T-cell (primary cell): ENCODE results near the gene EEFSEC. TPM values are rescaled to one million over a fixed set of nuclear protein-coding genes. Genes with fewer than 3 reads are reported as not detected.

ENCODE experiments used
- ATAC-seq, 4 experiments: fragments of 200-7000 bp in 3 of 4; fragments of 150-1000 bp in 1 of 4; cut with Tn5 transposase; replicated peaks in 1 of 4; 1 replicate in 3 of 4; 2 replicates in 1 of 4; pipeline ENCODE4 v1.10.0; 2021; ENCODE audit warnings: moderate library complexity in 3 of 4, mild to moderate bottlenecking in 2 of 4, moderate number of reproducible peaks in 1 of 4
- CTCF ChIA-PET, 2 donors: fragments of 300-600 bp; sonication (Branson Sonifier 250); formaldehyde crosslinking; loops; one replicate each; lab custom pipeline; 2022; ENCODE audit warnings: antibody characterized with exemption in 2 of 2; lab: Charles Lee
- POLR2A ChIA-PET, 2 donors: fragments of 300-600 bp; sonication (Branson Sonifier 250); formaldehyde crosslinking; loops; one replicate each; lab custom pipeline; 2022; ENCODE audit warnings: antibody characterized with exemption in 2 of 2; lab: Charles Lee
- DNase-seq, 35 experiments: peaks; one replicate each; pipeline versions ENCODE4 v3.0.0 to v3.0.0-alpha.2; 2013 to 2023
- H3K27ac ChIP-seq: one replicate; pipeline ENCODE4 v1.5.1; 2013; ENCODE audit warnings: low read length
- H3K27me3 ChIP-seq, 2 experiments: replicated peaks in 1 of 2; 1 replicate in 1 of 2; 2 replicates in 1 of 2; pipeline versions ENCODE4 v1.6.1 to v1.7.0; 2013; ENCODE audit warnings: low read length in 1 of 2, mixed read lengths in 1 of 2; ENCODE audit not compliant: control insufficient read depth in 2 of 2, insufficient read depth in 2 of 2; ENCODE audit errors: extremely low read depth in 1 of 2
- H3K36me3 ChIP-seq, 2 donors: 1 replicate in 1 of 2; 2 replicates in 1 of 2; pipeline versions ENCODE4 v1.6.1 to v1.7.0; 2013; ENCODE audit warnings: low read length in 1 of 2; ENCODE audit not compliant: control insufficient read depth in 2 of 2, insufficient read depth in 1 of 2; ENCODE audit errors: extremely low read depth in 1 of 2
- H3K4me1 ChIP-seq, 2 experiments: 1 replicate in 1 of 2; 2 replicates in 1 of 2; pipeline versions ENCODE4 v1.6.1 to v1.7.0; 2013; ENCODE audit warnings: low read length in 2 of 2, mixed read lengths in 1 of 2; ENCODE audit not compliant: insufficient read depth in 2 of 2, control insufficient read depth in 1 of 2; ENCODE audit errors: extremely low read depth in 1 of 2
- H3K4me3 ChIP-seq, 2 donors: 1 replicate in 1 of 2; 2 replicates in 1 of 2; pipeline versions ENCODE4 v1.5.1 to v1.7.0; 2013; ENCODE audit warnings: mild to moderate bottlenecking in 2 of 2, low read length in 1 of 2, moderate library complexity in 1 of 2; ENCODE audit not compliant: control insufficient read depth in 1 of 2; ENCODE audit errors: extremely low read depth in 1 of 2
- H3K9me3 ChIP-seq: 2 replicates; pipeline ENCODE4 v1.7.0; 2013
- H3K27ac Mint-ChIP-seq, 2 donors: one replicate each; pipeline ENCODE4 v1.8.0; 2020 to 2021; ENCODE audit warnings: mild to moderate bottlenecking in 2 of 2, mixed read lengths in 2 of 2
- H3K27me3 Mint-ChIP-seq, 2 donors: one replicate each; pipeline ENCODE4 v1.8.0; 2021 to 2022; ENCODE audit warnings: mixed read lengths in 2 of 2
- H3K36me3 Mint-ChIP-seq: one replicate; pipeline ENCODE4 v1.8.0; 2021; ENCODE audit warnings: mixed read lengths
- H3K4me1 Mint-ChIP-seq, 3 donors: one replicate each; pipeline ENCODE4 v1.8.0; 2020 to 2022; ENCODE audit warnings: mixed read lengths in 3 of 3, mild to moderate bottlenecking in 1 of 3
- H3K4me3 Mint-ChIP-seq, 3 donors: one replicate each; pipeline ENCODE4 v1.8.0; 2020 to 2022; ENCODE audit warnings: mild to moderate bottlenecking in 3 of 3, mixed read lengths in 3 of 3, moderate library complexity in 3 of 3
- H3K9me3 Mint-ChIP-seq, 3 donors: one replicate each; pipeline ENCODE4 v1.8.0; 2020 to 2022; ENCODE audit warnings: mixed read lengths in 3 of 3
- WGBS: methylation state at CpG from one replicate; pipeline ENCODE4 v1.1.5; 2013; ENCODE audit warnings: missing lambda C conversion rate; ENCODE audit not compliant: insufficient coverage; 5-methylcytosine and 5-hydroxymethylcytosine counted together
- total RNA-seq, 35 experiments: library from RNA in 6 of 35; stranded (reverse) in 6 of 35; fragments of 120-200 nt in 1 of 35; gene quantifications; one replicate each; pipeline versions ENCODE4 v1.2.1 to v1.2.4 and lab custom pipeline; 2013 to 2026

EEFSEC gene
- total RNA-seq, 5 donors from 2014 or later (not counting 1 experiment from before 2014, with no cell fraction given), result 15.9 to 21.1 (median 19.1) TPM

GRCh38 chr3:128257632-128258031, 104.4 kb downstream of the EEFSEC start:
- ChIA-PET POLR2A (no interaction called here), CTCF (no interaction called here)
- H3K27me3 ChIP-seq, result no peaks in the 10 kb centered on the region
- H3K9me3 ChIP-seq, result peaks cover 6% of the 10 kb centered on the region
- DNase-seq (no peak), ATAC-seq (no peak)
- peaks cover 6 to 15% of the 10 kb centered on the region in 2 donors for H3K36me3 ChIP-seq
- H3K36me3 Mint-ChIP-seq, result peaks cover 67% of the 10 kb centered on the region
- no peak overlapping the region for H3K27ac ChIP-seq
- H3K4me1 ChIP-seq, result no peaks in the 10 kb centered on the region
- no peak overlapping the region for H3K4me3 ChIP-seq
- no peaks in the 10 kb centered on the region for H3K27me3 Mint-ChIP-seq
- H3K27ac Mint-ChIP-seq, result no peak overlapping the region
- peaks cover 9 to 27% (median 18%) of the 10 kb centered on the region in 3 donors for H3K4me1 Mint-ChIP-seq
- no CpG with 5 or more reads among the region's 6 CpGs for WGBS
- peaks cover 9 to 17% (median 15%) of the 10 kb centered on the region in 3 donors for H3K9me3 Mint-ChIP-seq
- no peak overlapping the region for H3K4me3 Mint-ChIP-seq

GRCh38 chr3:128260275-128260674, 107.0 kb downstream of the EEFSEC start:
- POLR2A ChIA-PET, result no interaction called here
- ATAC-seq (no peak), DNase-seq (no peak)
- peaks cover 9 to 17% (median 15%) of the 10 kb centered on the region in 3 donors for H3K9me3 Mint-ChIP-seq
- H3K4me3 ChIP-seq, result no peak overlapping the region
- H3K4me1 Mint-ChIP-seq, result peaks cover 5 to 10% (median 8%) of the 10 kb centered on the region in 3 donors
- no peaks in the 10 kb centered on the region for H3K27me3 Mint-ChIP-seq
- peaks cover 72% of the 10 kb centered on the region for H3K36me3 Mint-ChIP-seq
- CTCF ChIA-PET, result no interaction called here
- H3K27me3 ChIP-seq, result no peaks in the 10 kb centered on the region
- peaks cover 6% of the 10 kb centered on the region for H3K9me3 ChIP-seq
- WGBS, result 100% methylated on average over 1 of the region's 1 CpG
- no peak overlapping the region for H3K27ac Mint-ChIP-seq
- no peak overlapping the region for H3K27ac ChIP-seq
- no peak overlapping the region for H3K4me3 Mint-ChIP-seq
- H3K36me3 ChIP-seq, result peaks cover 6 to 27% of the 10 kb centered on the region in 2 donors
- H3K4me1 ChIP-seq, result no peaks in the 10 kb centered on the region

GRCh38 chr3:128262457-128262856, 109.2 kb downstream of the EEFSEC start:
- Mint-ChIP-seq H3K9me3 (peaks cover 9 to 17% (median 15%) of the 10 kb centered on the region in 3 donors), H3K4me1 (peaks cover 0 to under 1% (median 0%) of the 10 kb centered on the region in 3 donors), H3K4me3 (no peak overlapping the region), H3K36me3 (peaks cover 66% of the 10 kb centered on the region), H3K27ac (no peak overlapping the region), H3K27me3 (no peaks in the 10 kb centered on the region)
- WGBS, result 94% methylated on average over 3 of the region's 3 CpGs
- H3K4me1 ChIP-seq, result no peaks in the 10 kb centered on the region
- H3K36me3 ChIP-seq, result peaks cover 10 to 31% of the 10 kb centered on the region in 2 donors
- ChIA-PET POLR2A (no interaction called here), CTCF (no interaction called here)
- no peak overlapping the region for H3K27ac ChIP-seq
- no peak for DNase-seq
- H3K27me3 ChIP-seq, result no peaks in the 10 kb centered on the region
- peaks cover 6% of the 10 kb centered on the region for H3K9me3 ChIP-seq
- no peak for ATAC-seq
- H3K4me3 ChIP-seq, result no peak overlapping the region

- H3K4me1 Mint-ChIP-seq, result no peaks in the 10 kb centered on the region
- Histone ChIP-seq H3K27ac (no peak overlapping the region), H3K4me1 (no peaks in the 10 kb centered on the region), H3K9me3 (peaks cover 6% of the 10 kb centered on the region), H3K4me3 (no peak overlapping the region), H3K27me3 (no peaks in the 10 kb centered on the region), H3K36me3 (peaks cover 10 to 37% of the 10 kb centered on the region in 2 donors)
- ATAC-seq (no peak), DNase-seq (no peak)
- CTCF ChIA-PET, result no interaction called here
- POLR2A ChIA-PET, result no interaction called here
- no peaks in the 10 kb centered on the region for H3K27me3 Mint-ChIP-seq
- H3K4me3 Mint-ChIP-seq, result no peak overlapping the region
- WGBS, result 98% methylated on average over 7 of the region's 8 CpGs
- no peak overlapping the region for H3K27ac Mint-ChIP-seq
- peaks cover 70% of the 10 kb centered on the region for H3K36me3 Mint-ChIP-seq
- peaks cover 9 to 17% (median 15%) of the 10 kb centered on the region in 3 donors for H3K9me3 Mint-ChIP-seq
Measured at GRCh38 chr3:128263118-128263517, 109.8 kb downstream of the EEFSEC start.

GRCh38 chr3:128263946-128264345, 110.7 kb downstream of the EEFSEC start:
- Histone ChIP-seq H3K27ac (no peak overlapping the region), H3K4me3 (no peak overlapping the region), H3K36me3 (peaks cover 10 to 43% of the 10 kb centered on the region in 2 donors), H3K27me3 (no peaks in the 10 kb centered on the region), H3K4me1 (no peaks in the 10 kb centered on the region), H3K9me3 (peaks cover 5% of the 10 kb centered on the region)
- Mint-ChIP-seq H3K9me3 (peaks cover 9 to 17% (median 15%) of the 10 kb centered on the region in 3 donors), H3K4me3 (no peak overlapping the region), H3K27me3 (no peaks in the 10 kb centered on the region), H3K4me1 (no peaks in the 10 kb centered on the region), H3K36me3 (peaks cover 75% of the 10 kb centered on the region), H3K27ac (no peak overlapping the region)
- DNase-seq (no peak), ATAC-seq (no peak)
- 94% methylated on average over 6 of the region's 6 CpGs for WGBS
- ChIA-PET POLR2A (no interaction called here), CTCF (no interaction called here)

GRCh38 chr3:128266453-128266852, 113.2 kb downstream of the EEFSEC start:
- DNase-seq (no peak), ATAC-seq (no peak)
- peaks cover 0 to 2% (median 0%) of the 10 kb centered on the region in 3 donors for H3K4me1 Mint-ChIP-seq
- H3K27ac ChIP-seq, result no peak overlapping the region
- H3K4me1 ChIP-seq, result no peaks in the 10 kb centered on the region
- no peaks in the 10 kb centered on the region for H3K27me3 Mint-ChIP-seq
- no peaks in the 10 kb centered on the region for H3K27me3 ChIP-seq
- no CpG with 5 or more reads among the region's 1 CpG for WGBS
- CTCF ChIA-PET, result no interaction called here
- POLR2A ChIA-PET, result no interaction called here
- peaks cover 66% of the 10 kb centered on the region for H3K36me3 Mint-ChIP-seq
- no peak overlapping the region for H3K4me3 ChIP-seq
- H3K36me3 ChIP-seq, result peaks cover 12 to 52% of the 10 kb centered on the region in 2 donors
- no peaks in the 10 kb centered on the region for H3K9me3 Mint-ChIP-seq
- H3K27ac Mint-ChIP-seq, result no peak overlapping the region
- H3K9me3 ChIP-seq, result no peaks in the 10 kb centered on the region
- no peak overlapping the region for H3K4me3 Mint-ChIP-seq

- ChIA-PET POLR2A (no interaction called here), CTCF (no interaction called here)
- H3K27me3 Mint-ChIP-seq, result no peaks in the 10 kb centered on the region
- H3K9me3 Mint-ChIP-seq, result no peaks in the 10 kb centered on the region
- no peak overlapping the region for H3K27ac ChIP-seq
- peaks cover 65% of the 10 kb centered on the region for H3K36me3 Mint-ChIP-seq
- H3K4me3 ChIP-seq, result no peak overlapping the region
- H3K36me3 ChIP-seq, result peaks cover 10 to 49% of the 10 kb centered on the region in 2 donors
- H3K27ac Mint-ChIP-seq, result no peak overlapping the region
- H3K4me1 Mint-ChIP-seq, result peaks cover 0 to 2% (median 0%) of the 10 kb centered on the region in 3 donors
- DNase-seq, result no peak
- no peaks in the 10 kb centered on the region for H3K27me3 ChIP-seq
- no peaks in the 10 kb centered on the region for H3K4me1 ChIP-seq
- no peak overlapping the region for H3K4me3 Mint-ChIP-seq
- WGBS, result 100% methylated on average over 2 of the region's 4 CpGs
- H3K9me3 ChIP-seq, result no peaks in the 10 kb centered on the region
- ATAC-seq, result no peak
Measured at GRCh38 chr3:128267541-128267940, 114.3 kb downstream of the EEFSEC start.
